ENCODE measurements around the gene CDK14. TPM values are rescaled to one million over a fixed set of nuclear protein-coding genes. Genes with fewer than 3 reads are reported as not detected.

Gene CDK14
- polyA plus RNA-seq, 3 donors, result 1.7 to 2.5 (median 2.1) TPM

DNA sequence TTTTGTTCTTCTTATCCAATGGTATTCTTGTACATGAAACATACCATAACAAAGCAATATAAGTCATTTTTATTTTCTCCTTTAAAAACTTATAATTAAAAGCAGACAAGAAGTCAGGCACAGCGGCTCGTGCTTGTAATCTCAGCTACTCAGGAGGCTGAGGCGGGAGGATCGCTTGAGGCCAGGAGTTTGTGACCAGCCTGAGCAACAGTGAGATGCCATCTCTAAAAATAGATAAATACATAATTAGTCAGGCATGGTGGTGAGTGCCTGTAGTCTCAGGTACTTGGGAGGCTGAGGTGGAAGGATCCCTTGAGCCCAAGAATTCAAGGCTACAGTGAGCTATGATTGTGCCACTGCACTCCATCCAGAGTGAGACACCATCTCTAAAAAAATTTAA lies 473.0 kb downstream of the CDK14 start:
- TF ChIP-seq, protein P1, sequence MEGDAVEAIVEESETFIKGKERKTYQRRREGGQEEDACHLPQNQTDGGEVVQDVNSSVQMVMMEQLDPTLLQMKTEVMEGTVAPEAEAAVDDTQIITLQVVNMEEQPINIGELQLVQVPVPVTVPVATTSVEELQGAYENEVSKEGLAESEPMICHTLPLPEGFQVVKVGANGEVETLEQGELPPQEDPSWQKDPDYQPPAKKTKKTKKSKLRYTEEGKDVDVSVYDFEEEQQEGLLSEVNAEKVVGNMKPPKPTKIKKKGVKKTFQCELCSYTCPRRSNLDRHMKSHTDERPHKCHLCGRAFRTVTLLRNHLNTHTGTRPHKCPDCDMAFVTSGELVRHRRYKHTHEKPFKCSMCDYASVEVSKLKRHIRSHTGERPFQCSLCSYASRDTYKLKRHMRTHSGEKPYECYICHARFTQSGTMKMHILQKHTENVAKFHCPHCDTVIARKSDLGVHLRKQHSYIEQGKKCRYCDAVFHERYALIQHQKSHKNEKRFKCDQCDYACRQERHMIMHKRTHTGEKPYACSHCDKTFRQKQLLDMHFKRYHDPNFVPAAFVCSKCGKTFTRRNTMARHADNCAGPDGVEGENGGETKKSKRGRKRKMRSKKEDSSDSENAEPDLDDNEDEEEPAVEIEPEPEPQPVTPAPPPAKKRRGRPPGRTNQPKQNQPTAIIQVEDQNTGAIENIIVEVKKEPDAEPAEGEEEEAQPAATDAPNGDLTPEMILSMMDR (IDR thresholded peaks at IDR 0.05), result no peak
- no peaks in the 10 kb centered on the region for H3K36me3 ChIP-seq (replicated peaks in 1 of 2; ENCODE audit: control insufficient read depth in 1 of 2, insufficient read depth in 2 of 2, low read length in 2 of 2)
- no peaks in the 10 kb centered on the region for H3K27me3 ChIP-seq (ENCODE audit: control insufficient read depth in 2 of 2, insufficient read depth in 2 of 2, low read length in 2 of 2)
- H3K9ac ChIP-seq (ENCODE audit: insufficient read depth, low read length, poor library complexity, severe bottlenecking), result no peak overlapping the region
- H3K4me3 ChIP-seq (replicated peaks in 1 of 3; ENCODE audit: low read depth in 2 of 3, low read length in 3 of 3), result no peak overlapping the region
- H2AFZ ChIP-seq (ENCODE audit: insufficient read depth, low read depth, low read length, poor library complexity, severe bottlenecking), result no peak overlapping the region
- WGBS (ENCODE audit: insufficient coverage), result no CpG with 5 or more reads among the region's 4 CpGs
- H3K4me1 ChIP-seq (ENCODE audit: control insufficient read depth in 1 of 2, insufficient read depth in 2 of 2, low read length in 2 of 2), result no peaks in the 10 kb centered on the region
- no peaks in the 10 kb centered on the region for H3K9me3 ChIP-seq (replicated peaks in 1 of 2; ENCODE audit: control insufficient read depth in 1 of 2, insufficient read depth in 1 of 2, low read length in 2 of 2)
- no peak for DNase-seq
- no peak overlapping the region for H3K4me2 ChIP-seq (replicated peaks; ENCODE audit: extremely low read depth, low read length, poor library complexity, severe bottlenecking)
- Mint-ChIP-seq H3K9me3 (peaks cover 2 to 7% (median 4%) of the 10 kb centered on the region in 7 donors), H3K4me3 (no peak overlapping the region), H3K4me1 (no peaks in the 10 kb centered on the region), H3K27ac (no peak overlapping the region), H3K36me3 (peaks cover 4 to 10% of the 10 kb centered on the region in 2 donors), H3K27me3 (ENCODE audit: low read depth in 3 of 3) (no peaks in the 10 kb centered on the region)
- no peak overlapping the region for H3K27ac ChIP-seq (ENCODE audit: low read depth in 1 of 2, low read length in 2 of 2)
- intact Hi-C loops (cut with micrococcal nuclease), result no loop called here
- no peaks in the 10 kb centered on the region for H3K79me2 ChIP-seq (ENCODE audit: insufficient read depth, low read length)
- H4K20me1 ChIP-seq (ENCODE audit: insufficient read depth, low read length), result no peaks in the 10 kb centered on the region

DNA sequence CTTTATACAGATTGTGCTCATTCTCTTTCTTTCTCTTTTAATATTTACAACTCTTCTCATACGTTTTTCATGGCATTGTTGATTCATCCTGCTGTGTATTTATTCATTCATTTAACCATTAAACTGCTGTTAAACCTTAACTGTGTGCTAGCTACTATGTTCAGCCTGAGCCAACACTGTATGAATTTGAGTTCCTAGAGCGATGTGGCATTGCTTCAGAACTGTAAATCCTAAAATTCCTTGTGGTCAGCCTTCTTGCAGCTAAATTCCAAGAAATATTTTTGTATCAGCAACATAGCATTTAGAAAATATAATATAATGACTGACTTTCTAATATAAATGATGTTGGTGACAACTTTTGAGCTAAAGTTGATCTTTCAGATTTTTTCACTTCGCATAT lies 483.4 kb downstream of the CDK14 start:
- no CpG with 5 or more reads among the region's 3 CpGs for whole genome bisulfite sequencing (ENCODE audit: insufficient coverage)
- Histone ChIP-seq H3K27me3 (ENCODE audit: control insufficient read depth in 2 of 2, insufficient read depth in 2 of 2, low read length in 2 of 2) (no peaks in the 10 kb centered on the region), H3K9ac (ENCODE audit: insufficient read depth, low read length, poor library complexity, severe bottlenecking) (no peak overlapping the region), H3K9me3 (replicated peaks in 1 of 2; ENCODE audit: control insufficient read depth in 1 of 2, insufficient read depth in 1 of 2, low read length in 2 of 2) (no peaks in the 10 kb centered on the region), H4K20me1 (ENCODE audit: insufficient read depth, low read length) (no peaks in the 10 kb centered on the region), H3K4me2 (replicated peaks; ENCODE audit: extremely low read depth, low read length, poor library complexity, severe bottlenecking) (no peak overlapping the region), H3K27ac (ENCODE audit: low read depth in 1 of 2, low read length in 2 of 2) (no peak overlapping the region), H3K79me2 (ENCODE audit: insufficient read depth, low read length) (no peaks in the 10 kb centered on the region), H2AFZ (ENCODE audit: insufficient read depth, low read depth, low read length, poor library complexity, severe bottlenecking) (no peak overlapping the region), H3K36me3 (replicated peaks in 1 of 2; ENCODE audit: control insufficient read depth in 1 of 2, insufficient read depth in 2 of 2, low read length in 2 of 2) (no peaks in the 10 kb centered on the region), H3K4me3 (replicated peaks in 1 of 3; ENCODE audit: low read depth in 2 of 3, low read length in 3 of 3) (no peak overlapping the region), H3K4me1 (ENCODE audit: control insufficient read depth in 1 of 2, insufficient read depth in 2 of 2, low read length in 2 of 2) (no peaks in the 10 kb centered on the region)
- H3K36me3 Mint-ChIP-seq, result no peaks in the 10 kb centered on the region
- no peak overlapping the region for H3K27ac Mint-ChIP-seq
- H3K9me3 Mint-ChIP-seq, result peaks cover 0 to 3% (median 0%) of the 10 kb centered on the region in 7 donors
- no peak for DNase-seq
- intact Hi-C loops (cut with micrococcal nuclease), result no loop called here
- H3K27me3 Mint-ChIP-seq (ENCODE audit: low read depth in 3 of 3), result no peaks in the 10 kb centered on the region
- H3K4me1 Mint-ChIP-seq, result no peaks in the 10 kb centered on the region
- no peak overlapping the region for H3K4me3 Mint-ChIP-seq
- TF ChIP-seq, protein P1 (IDR thresholded peaks at IDR 0.05), result no peak
